Neural crest cell (in vitro differentiated cells): ENCODE results near the gene OPA1. TPM values are rescaled to one million over a fixed set of nuclear protein-coding genes. Genes with fewer than 3 reads are reported as not detected.

Source experiments
- DNase-seq: peaks from one replicate; pipeline ENCODE4 v3.0.0; 2021; ENCODE audit warnings: low read depth, mixed read lengths, low spot score
- H3K27ac Mint-ChIP-seq: one replicate; pipeline ENCODE4 v1.8.0; 2021; ENCODE audit warnings: mild to moderate bottlenecking, mixed read lengths; ENCODE audit not compliant: unreplicated experiment
- H3K27me3 Mint-ChIP-seq: 2 replicates; pipeline ENCODE4 v1.8.0; 2021; ENCODE audit warnings: low read depth, mild to moderate bottlenecking, mixed read lengths
- H3K36me3 Mint-ChIP-seq: 2 replicates; pipeline ENCODE4 v1.8.0; 2021; ENCODE audit warnings: low read depth, mild to moderate bottlenecking, mixed read lengths
- H3K4me1 Mint-ChIP-seq: 2 replicates; pipeline ENCODE4 v1.8.0; 2021; ENCODE audit warnings: mixed read lengths
- H3K4me3 Mint-ChIP-seq: one replicate; pipeline ENCODE4 v1.8.0; 2021; ENCODE audit warnings: mild to moderate bottlenecking, mixed read lengths
- H3K9me3 Mint-ChIP-seq: 2 replicates; pipeline ENCODE4 v1.8.0; 2021; ENCODE audit warnings: mixed read lengths
- total RNA-seq: library from RNA; stranded (reverse); gene quantifications from 2 replicates; pipeline ENCODE4 v1.2.1, GENCODE V29; 2021
- TF ChIP-seq, protein P1 (sequence below): fragments of 200-600 bp; sonication (generic); conservative IDR thresholded peaks from 2 replicates; pipeline ENCODE4 v1.5.0; 2021; ENCODE audit warnings: antibody characterized with exemption, mild to moderate bottlenecking

OPA1 gene
- total RNA-seq, 1 donor from 2014 or later: 60.8 TPM

GRCh38 chr3:193708270-193708669, 115.3 kb downstream of the OPA1 start:
- H3K27ac Mint-ChIP-seq: no peak overlapping the region
- H3K9me3 Mint-ChIP-seq: no peaks in the 10 kb centered on the region
- no peak overlapping the region for H3K4me3 Mint-ChIP-seq
- DNase-seq: no peak
- peaks cover 7% of the 10 kb centered on the region for H3K36me3 Mint-ChIP-seq
- TF ChIP-seq, protein P1, sequence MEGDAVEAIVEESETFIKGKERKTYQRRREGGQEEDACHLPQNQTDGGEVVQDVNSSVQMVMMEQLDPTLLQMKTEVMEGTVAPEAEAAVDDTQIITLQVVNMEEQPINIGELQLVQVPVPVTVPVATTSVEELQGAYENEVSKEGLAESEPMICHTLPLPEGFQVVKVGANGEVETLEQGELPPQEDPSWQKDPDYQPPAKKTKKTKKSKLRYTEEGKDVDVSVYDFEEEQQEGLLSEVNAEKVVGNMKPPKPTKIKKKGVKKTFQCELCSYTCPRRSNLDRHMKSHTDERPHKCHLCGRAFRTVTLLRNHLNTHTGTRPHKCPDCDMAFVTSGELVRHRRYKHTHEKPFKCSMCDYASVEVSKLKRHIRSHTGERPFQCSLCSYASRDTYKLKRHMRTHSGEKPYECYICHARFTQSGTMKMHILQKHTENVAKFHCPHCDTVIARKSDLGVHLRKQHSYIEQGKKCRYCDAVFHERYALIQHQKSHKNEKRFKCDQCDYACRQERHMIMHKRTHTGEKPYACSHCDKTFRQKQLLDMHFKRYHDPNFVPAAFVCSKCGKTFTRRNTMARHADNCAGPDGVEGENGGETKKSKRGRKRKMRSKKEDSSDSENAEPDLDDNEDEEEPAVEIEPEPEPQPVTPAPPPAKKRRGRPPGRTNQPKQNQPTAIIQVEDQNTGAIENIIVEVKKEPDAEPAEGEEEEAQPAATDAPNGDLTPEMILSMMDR: no peak
- H3K4me1 Mint-ChIP-seq: peaks cover 64% of the 10 kb centered on the region
- H3K27me3 Mint-ChIP-seq: peaks cover 81% of the 10 kb centered on the region

DNA sequence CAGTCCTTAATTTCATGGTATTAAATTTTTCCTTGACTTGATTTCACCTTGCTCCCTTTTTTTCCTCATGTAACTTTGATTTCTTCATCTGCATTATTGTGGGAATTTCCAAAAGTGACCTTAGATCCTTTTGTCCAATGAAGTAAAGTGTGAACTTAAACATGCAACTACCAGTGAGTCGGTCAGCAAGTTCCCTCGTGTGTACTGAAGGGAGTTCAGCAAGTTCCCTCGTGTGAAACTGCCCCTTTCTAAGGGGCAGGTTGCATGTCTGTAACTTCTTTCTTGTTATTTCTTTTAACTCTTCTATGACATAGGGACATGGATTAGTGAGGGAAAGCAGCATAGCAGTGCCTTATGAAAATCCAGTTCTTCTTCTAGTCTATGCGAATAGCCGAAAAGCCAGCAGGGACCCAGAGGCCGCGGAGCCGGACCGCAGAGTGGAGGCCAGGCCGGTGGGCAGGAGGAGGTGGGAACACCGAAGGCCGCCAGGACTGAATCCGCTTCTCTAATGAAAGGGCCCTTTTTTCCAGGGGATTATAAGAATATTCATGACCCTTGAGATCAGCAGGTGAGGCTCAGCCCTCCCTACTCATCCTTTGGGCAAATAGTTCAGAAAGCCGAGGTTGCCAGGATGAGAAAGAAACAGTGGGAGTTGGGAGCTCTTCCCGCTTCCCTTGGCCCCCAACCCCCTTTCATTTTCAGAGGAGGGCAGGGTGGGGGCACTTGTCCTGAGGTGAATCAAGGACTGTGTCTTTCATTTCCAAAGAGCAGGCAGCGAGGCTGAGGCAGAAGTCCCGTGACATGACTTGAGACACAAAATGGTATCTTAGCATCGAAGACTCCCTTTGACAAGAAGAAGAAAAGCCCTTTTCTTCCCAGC, 117.5 kb downstream of the OPA1 start:
- Mint-ChIP-seq H3K27me3 (peaks cover 74% of the 10 kb centered on the region), H3K4me1 (peaks cover 51% of the 10 kb centered on the region), H3K27ac (peak overlapping the region; percentile 85), H3K9me3 (peaks cover 3% of the 10 kb centered on the region), H3K36me3 (peaks cover 15% of the 10 kb centered on the region), H3K4me3 (peak overlapping the region; percentile 86)
- TF ChIP-seq, protein P1: no peak
- peak; percentile 37 for DNase-seq

GRCh38 chr3:193711166-193711485, 118.1 kb downstream of the OPA1 start:
- peak overlapping the region; percentile 85 for H3K27ac Mint-ChIP-seq
- peaks cover 72% of the 10 kb centered on the region for H3K27me3 Mint-ChIP-seq
- H3K36me3 Mint-ChIP-seq: peaks cover 20% of the 10 kb centered on the region
- peak; percentile 65 for DNase-seq
- H3K4me3 Mint-ChIP-seq: peak overlapping the region; percentile 86
- H3K9me3 Mint-ChIP-seq: peaks cover 3% of the 10 kb centered on the region
- TF ChIP-seq, protein P1: no peak
- H3K4me1 Mint-ChIP-seq: peaks cover 51% of the 10 kb centered on the region

- Mint-ChIP-seq H3K4me1 (peaks cover 51% of the 10 kb centered on the region), H3K27me3 (peaks cover 70% of the 10 kb centered on the region), H3K27ac (peak overlapping the region; percentile 85), H3K4me3 (peak overlapping the region; percentile 86), H3K36me3 (peaks cover 20% of the 10 kb centered on the region), H3K9me3 (peaks cover 3% of the 10 kb centered on the region)
- TF ChIP-seq, protein P1: no peak
- peak; percentile 76 for DNase-seq
These were observed 118.5 kb downstream of the OPA1 start for GRCh38 chr3:193711523-193711963.

GRCh38 chr3:193711964-193712598, 119.1 kb downstream of the OPA1 start:
- no peak for DNase-seq
- Mint-ChIP-seq H3K27me3 (peaks cover 73% of the 10 kb centered on the region), H3K9me3 (peaks cover 3% of the 10 kb centered on the region), H3K27ac (peak overlapping the region; percentile 43), H3K4me3 (peak overlapping the region; percentile 86), H3K4me1 (peaks cover 51% of the 10 kb centered on the region), H3K36me3 (peaks cover 23% of the 10 kb centered on the region)
- TF ChIP-seq, protein P1: no peak
